KMS-11 (cell line): ENCODE measurements around the gene FBXO10.
"Not testable (repeated sequence)": the region's sequence is repeated elsewhere in the genome, so short reads cannot be mapped to it uniquely, and the experiment has no call there.

Source experiments
- H2AFZ ChIP-seq: fragments of 200-600 bp; sonication (generic); 2 replicates; pipeline ENCODE4 v1.6.1; 2016; ENCODE audit warnings: antibody characterized with exemption, mixed run types, low read depth
- H3K27ac ChIP-seq: fragments of 200-600 bp; sonication (generic); 2 replicates; pipeline ENCODE4 v1.6.1; 2016; ENCODE audit warnings: mild to moderate bottlenecking, mixed run types
- H3K27me3 ChIP-seq: fragments of 200-600 bp; sonication (generic); 2 replicates; pipeline ENCODE4 v1.6.1; 2017; ENCODE audit warnings: mild to moderate bottlenecking, low read depth, mixed run types, moderate library complexity; ENCODE audit not compliant: insufficient read depth
- H3K36me3 ChIP-seq: fragments of 200-600 bp; sonication (generic); 2 replicates; pipeline ENCODE4 v1.6.1; 2017; ENCODE audit warnings: mild to moderate bottlenecking, mixed run types; ENCODE audit not compliant: insufficient read depth
- H3K4me1 ChIP-seq: fragments of 200-600 bp; sonication (generic); 2 replicates; pipeline ENCODE4 v1.6.1; 2016; ENCODE audit warnings: mild to moderate bottlenecking, low read depth, mixed run types; ENCODE audit not compliant: poor library complexity, severe bottlenecking
- H3K4me2 ChIP-seq: fragments of 200-600 bp; sonication (generic); 2 replicates; pipeline ENCODE4 v1.7.0; 2016; ENCODE audit warnings: mild to moderate bottlenecking, mixed run types
- H3K4me3 ChIP-seq: fragments of 200-600 bp; sonication (generic); IDR thresholded peaks from 2 replicates; pipeline ENCODE4 v1.6.1; 2017; ENCODE audit warnings: low read depth, low read length, mixed read lengths; ENCODE audit not compliant: insufficient read depth
- H3K79me2 ChIP-seq: fragments of 200-600 bp; sonication (generic); 2 replicates; pipeline ENCODE4 v1.6.1; 2016; ENCODE audit warnings: low read depth, mixed run types; ENCODE audit not compliant: insufficient read depth
- H3K9ac ChIP-seq: fragments of 200-600 bp; sonication (generic); 2 replicates; pipeline ENCODE4 v1.6.1; 2016; ENCODE audit warnings: mild to moderate bottlenecking, mixed run types
- H4K20me1 ChIP-seq: fragments of 200-600 bp; sonication (generic); 2 replicates; pipeline ENCODE4 v1.6.1; 2016; ENCODE audit warnings: mild to moderate bottlenecking, mixed run types; ENCODE audit not compliant: insufficient read depth
- CTCF ChIP-seq: fragments of 200-600 bp; sonication (generic); conservative IDR thresholded peaks from 2 replicates; pipeline ENCODE4 v1.6.1; 2017; ENCODE audit warnings: low read depth, mild to moderate bottlenecking, antibody characterized with exemption, low read length, moderate library complexity, mixed read lengths

The FBXO10 gene

GRCh38 chr9:37480759-37481158 lies 95.4 kb downstream of the FBXO10 start:
- Histone ChIP-seq H3K4me3 (no peak overlapping the region), H3K4me2 (no peak overlapping the region), H3K27me3 (no peaks in the 10 kb centered on the region), H3K9ac (no peak overlapping the region), H3K4me1 (peaks cover 3% of the 10 kb centered on the region), H3K27ac (no peak overlapping the region), H4K20me1 (no peaks in the 10 kb centered on the region), H3K79me2 (no peaks in the 10 kb centered on the region), H2AFZ (no peak overlapping the region), H3K36me3 (no peaks in the 10 kb centered on the region)
- TF ChIP-seq CTCF = no peak

- H3K4me3 ChIP-seq, H2AFZ ChIP-seq, H3K36me3 ChIP-seq, H3K4me2 ChIP-seq, H3K9ac ChIP-seq, H3K4me1 ChIP-seq, H3K27ac ChIP-seq, H3K79me2 ChIP-seq, H4K20me1 ChIP-seq, H3K27me3 ChIP-seq: not testable (repeated sequence)
Measured at GRCh38 chr9:37477987-37478619, 98.1 kb downstream of the FBXO10 start.

- H3K79me2 ChIP-seq = not testable (repeated sequence)
Measured at GRCh38 chr9:37477443-37477842, 98.7 kb downstream of the FBXO10 start.

GRCh38 chr9:37476930-37477329 lies 99.2 kb downstream of the FBXO10 start:
- Histone ChIP-seq H3K4me2 (no peak overlapping the region), H3K4me3 (no peak overlapping the region), H3K27me3 (no peaks in the 10 kb centered on the region), H3K27ac (no peak overlapping the region), H3K79me2 (no peaks in the 10 kb centered on the region), H2AFZ (no peak overlapping the region), H3K4me1 (no peaks in the 10 kb centered on the region), H3K9ac (no peak overlapping the region), H4K20me1 (no peaks in the 10 kb centered on the region), H3K36me3 (no peaks in the 10 kb centered on the region)
- TF ChIP-seq CTCF = no peak

More at GRCh38 chr9:37477443-37477842, 98.7 kb downstream of the FBXO10 start:
- H3K36me3 ChIP-seq, H3K9ac ChIP-seq, H2AFZ ChIP-seq, H3K4me3 ChIP-seq, H3K4me1 ChIP-seq, H3K4me2 ChIP-seq, H3K27me3 ChIP-seq, H3K27ac ChIP-seq, H4K20me1 ChIP-seq: not testable (repeated sequence)

- H3K27ac ChIP-seq = no peak overlapping the region
Measured at GRCh38 chr9:37474438-37474837, 101.7 kb downstream of the FBXO10 start.

GRCh38 chr9:37473982-37474381 lies 102.2 kb downstream of the FBXO10 start:
- not testable (repeated sequence) for H3K4me3 ChIP-seq, H3K9ac ChIP-seq, H4K20me1 ChIP-seq, H3K27me3 ChIP-seq, H2AFZ ChIP-seq, H3K36me3 ChIP-seq, H3K4me1 ChIP-seq, H3K4me2 ChIP-seq, H3K79me2 ChIP-seq, H3K27ac ChIP-seq

More at GRCh38 chr9:37474438-37474837, 101.7 kb downstream of the FBXO10 start:
- Histone ChIP-seq H3K9ac (no peak overlapping the region), H3K36me3 (no peaks in the 10 kb centered on the region), H2AFZ (no peak overlapping the region), H3K27me3 (no peaks in the 10 kb centered on the region), H3K4me1 (no peaks in the 10 kb centered on the region), H3K79me2 (no peaks in the 10 kb centered on the region), H3K4me2 (no peak overlapping the region), H3K4me3 (no peak overlapping the region), H4K20me1 (no peaks in the 10 kb centered on the region)
- TF ChIP-seq CTCF = no peak
